ENCODE measurements around the gene KLF15. TPM values are rescaled to one million over a fixed set of nuclear protein-coding genes. Genes with fewer than 3 reads are reported as not detected.

Gene KLF15
- total and polyA plus RNA-seq, 9 of the 15 experiments (the other 6 are each of a cell fraction or from before 2014, with no cell fraction given), result 0.08 to 4.8 (median 1.2) TPM

DNA sequence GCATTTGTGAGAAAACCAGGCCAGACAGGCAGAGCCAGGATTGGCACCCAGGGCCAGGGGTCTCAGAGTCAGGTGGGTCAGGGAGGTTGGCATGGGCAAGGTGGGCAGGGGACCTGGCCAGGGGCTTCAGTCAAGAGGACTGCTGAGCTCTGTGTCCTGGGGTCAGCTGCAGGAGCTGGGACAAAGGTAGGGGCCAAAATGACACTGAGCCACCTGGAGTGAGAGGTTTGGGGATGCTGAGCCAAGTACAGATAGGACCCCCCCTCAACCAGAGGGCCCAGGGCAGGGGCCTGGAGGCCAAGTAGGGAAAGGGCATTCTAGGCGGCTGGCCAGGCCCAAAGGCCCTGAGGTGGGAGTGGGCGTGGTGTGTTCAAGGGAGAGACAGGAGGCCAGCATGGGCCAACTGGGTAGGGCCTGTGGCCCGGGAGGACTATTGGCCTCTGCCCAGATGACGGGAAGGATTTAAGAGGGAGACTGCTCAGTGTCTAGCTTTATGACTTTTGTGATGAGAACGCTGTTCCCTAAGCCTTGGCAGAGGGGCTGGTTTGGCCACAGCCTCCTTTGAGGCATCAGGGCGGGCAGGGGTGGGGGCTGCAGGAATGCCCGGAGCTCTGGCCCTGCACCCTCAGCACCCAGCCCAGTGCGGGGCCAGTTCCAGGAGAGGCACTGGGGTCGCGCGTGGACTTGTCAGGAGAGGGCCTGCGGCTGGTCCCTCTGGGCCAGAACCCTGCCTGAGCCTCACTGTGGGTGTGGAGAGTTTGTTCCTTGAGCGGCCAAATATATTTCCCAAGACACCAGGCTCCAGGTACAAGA, 40.6 kb upstream of the KLF15 start:
- ATAC-seq, result no peak
- Histone ChIP-seq H3K27ac (ENCODE audit: extremely low read depth, low read depth, low read length) (no peak overlapping the region), H3K27me3 (ENCODE audit: control insufficient read depth in 2 of 2, insufficient read depth in 2 of 2, low read length in 2 of 2) (peaks cover 5 to 52% of the 10 kb centered on the region in 2 experiments; a peak in 4 of 5 replicates), H3K4me1 (replicated peaks in 1 of 2; ENCODE audit: control insufficient read depth in 2 of 2, insufficient read depth in 2 of 2, low read length in 2 of 2) (no peaks in the 10 kb centered on the region; a peak in 1 of 5 replicates), H4K20me1 (replicated peaks; ENCODE audit: control insufficient read depth, insufficient read depth, low read length) (0 out of 2 replicates have a peak, but pooled peaks cover 3% of the 10 kb centered on the region), H3K36me3 (ENCODE audit: control insufficient read depth, insufficient read depth, low read length) (no peaks in the 10 kb centered on the region), H3K9me3 (replicated peaks; ENCODE audit: control insufficient read depth, insufficient read depth, low read depth, low read length) (no peaks in the 10 kb centered on the region), H2AFZ (ENCODE audit: low read depth, low read length) (no peak overlapping the region), H3K9ac (ENCODE audit: insufficient read depth in 1 of 2, low read depth in 2 of 2, low read length in 2 of 2) (no peak overlapping the region), H3K4me3 (no peak overlapping the region), H3K9me1 (ENCODE audit: control insufficient read depth, insufficient read depth, low read length) (no peaks in the 10 kb centered on the region), H3K4me2 (ENCODE audit: insufficient read depth, low read length) (no peak overlapping the region), H3K79me2 (ENCODE audit: control insufficient read depth, insufficient read depth, low read length) (no peaks in the 10 kb centered on the region)
- FAIRE-seq, result no peak
- ChIA-PET POLR2A (interaction anchor here (0.6 kb wide), 1 partner anchor 58 kb away, joined by 3 read pairs; no protein-coding TSS in a partner anchor), CTCF (ENCODE audit: low intra/inter-chr PET ratio) (no interaction called here)
- no peak for TF ChIP-seq SNIP1 (IDR thresholded peaks at IDR 0.05; ENCODE audit: low read depth)
- intact Hi-C loops (cut with micrococcal nuclease) (no loop called here), in situ Hi-C loops (cut with MboI) (loop anchor here (25.0 kb wide), 1 partner anchor 261 kb away; no protein-coding TSS in a partner anchor)
- no TSS peak for BruUV-seq (replicated peaks)
- 2% methylated on average over 7 of the region's 13 CpGs for WGBS (ENCODE audit: insufficient coverage, low coverage, missing lambda C conversion rate)
- DNase-seq (ENCODE audit: extremely low read depth in 1 of 4, low spot score in 3 of 4), result no peak

DNA sequence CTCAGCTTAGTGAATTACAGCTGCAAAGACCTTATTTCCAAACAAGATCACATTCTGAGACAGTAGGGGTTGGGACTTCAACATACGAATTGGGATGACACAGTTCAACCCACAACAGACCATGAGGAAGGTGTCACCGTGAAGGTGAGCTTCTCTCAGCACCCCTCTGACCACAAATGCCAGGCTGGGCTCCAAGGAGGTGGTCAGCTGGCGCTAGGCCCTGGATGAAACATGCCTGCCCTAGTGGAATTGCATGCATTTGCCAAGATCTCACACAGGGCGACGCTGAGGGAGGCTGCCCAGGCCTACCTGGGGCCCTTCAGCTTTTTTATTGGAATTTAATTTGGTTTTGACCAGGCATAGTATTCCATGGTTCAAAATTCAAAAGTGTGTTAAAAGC, 39.3 kb upstream of the KLF15 start:
- Histone ChIP-seq H3K27me3 (ENCODE audit: control insufficient read depth in 2 of 2, insufficient read depth in 2 of 2, low read length in 2 of 2) (peaks cover 5 to 58% of the 10 kb centered on the region in 2 experiments; a peak in 4 of 5 replicates), H3K9me3 (replicated peaks; ENCODE audit: control insufficient read depth, insufficient read depth, low read depth, low read length) (no peaks in the 10 kb centered on the region), H3K4me2 (ENCODE audit: insufficient read depth, low read length) (no peak overlapping the region), H3K9ac (ENCODE audit: insufficient read depth in 1 of 2, low read depth in 2 of 2, low read length in 2 of 2) (no peak overlapping the region), H2AFZ (ENCODE audit: low read depth, low read length) (no peak overlapping the region), H3K4me3 (no peak overlapping the region), H3K36me3 (ENCODE audit: control insufficient read depth, insufficient read depth, low read length) (no peaks in the 10 kb centered on the region), H3K27ac (ENCODE audit: extremely low read depth, low read depth, low read length) (no peak overlapping the region), H3K9me1 (ENCODE audit: control insufficient read depth, insufficient read depth, low read length) (no peaks in the 10 kb centered on the region), H3K4me1 (replicated peaks in 1 of 2; ENCODE audit: control insufficient read depth in 2 of 2, insufficient read depth in 2 of 2, low read length in 2 of 2) (no peaks in the 10 kb centered on the region; a peak in 1 of 5 replicates), H3K79me2 (ENCODE audit: control insufficient read depth, insufficient read depth, low read length) (no peaks in the 10 kb centered on the region), H4K20me1 (replicated peaks; ENCODE audit: control insufficient read depth, insufficient read depth, low read length) (0 out of 2 replicates have a peak, but pooled peaks cover 3% of the 10 kb centered on the region)
- FAIRE-seq, result no peak
- no peak for ATAC-seq
- TF ChIP-seq SMARCA4 (IDR thresholded peaks at IDR 0.05) (no peak), MAFG (tag; conservative IDR thresholded peaks at IDR 0.05) (no peak), ZNF785 (CRISPR knock-in tag; IDR thresholded peaks at IDR 0.05) (no peak), NFATC3 (IDR thresholded peaks at IDR 0.05) (no peak), KDM4B (IDR thresholded peaks at IDR 0.05; ENCODE audit: borderline replicate concordance in 2 of 2, low read depth in 1 of 2) (no peak)
- TF ChIP-seq, protein P1, sequence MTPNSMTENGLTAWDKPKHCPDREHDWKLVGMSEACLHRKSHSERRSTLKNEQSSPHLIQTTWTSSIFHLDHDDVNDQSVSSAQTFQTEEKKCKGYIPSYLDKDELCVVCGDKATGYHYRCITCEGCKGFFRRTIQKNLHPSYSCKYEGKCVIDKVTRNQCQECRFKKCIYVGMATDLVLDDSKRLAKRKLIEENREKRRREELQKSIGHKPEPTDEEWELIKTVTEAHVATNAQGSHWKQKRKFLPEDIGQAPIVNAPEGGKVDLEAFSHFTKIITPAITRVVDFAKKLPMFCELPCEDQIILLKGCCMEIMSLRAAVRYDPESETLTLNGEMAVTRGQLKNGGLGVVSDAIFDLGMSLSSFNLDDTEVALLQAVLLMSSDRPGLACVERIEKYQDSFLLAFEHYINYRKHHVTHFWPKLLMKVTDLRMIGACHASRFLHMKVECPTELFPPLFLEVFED (CRISPR knock-in tag; conservative IDR thresholded peaks at IDR 0.05), result no peak
- TF ChIP-seq, protein P2, sequence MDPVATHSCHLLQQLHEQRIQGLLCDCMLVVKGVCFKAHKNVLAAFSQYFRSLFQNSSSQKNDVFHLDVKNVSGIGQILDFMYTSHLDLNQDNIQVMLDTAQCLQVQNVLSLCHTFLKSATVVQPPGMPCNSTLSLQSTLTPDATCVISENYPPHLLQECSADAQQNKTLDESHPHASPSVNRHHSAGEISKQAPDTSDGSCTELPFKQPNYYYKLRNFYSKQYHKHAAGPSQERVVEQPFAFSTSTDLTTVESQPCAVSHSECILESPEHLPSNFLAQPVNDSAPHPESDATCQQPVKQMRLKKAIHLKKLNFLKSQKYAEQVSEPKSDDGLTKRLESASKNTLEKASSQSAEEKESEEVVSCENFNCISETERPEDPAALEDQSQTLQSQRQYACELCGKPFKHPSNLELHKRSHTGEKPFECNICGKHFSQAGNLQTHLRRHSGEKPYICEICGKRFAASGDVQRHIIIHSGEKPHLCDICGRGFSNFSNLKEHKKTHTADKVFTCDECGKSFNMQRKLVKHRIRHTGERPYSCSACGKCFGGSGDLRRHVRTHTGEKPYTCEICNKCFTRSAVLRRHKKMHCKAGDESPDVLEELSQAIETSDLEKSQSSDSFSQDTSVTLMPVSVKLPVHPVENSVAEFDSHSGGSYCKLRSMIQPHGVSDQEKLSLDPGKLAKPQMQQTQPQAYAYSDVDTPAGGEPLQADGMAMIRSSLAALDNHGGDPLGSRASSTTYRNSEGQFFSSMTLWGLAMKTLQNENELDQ (CRISPR knock-in tag; IDR thresholded peaks at IDR 0.05; ENCODE audit: borderline replicate concordance), result no peak
- 2% methylated on average over 5 of the region's 5 CpGs for WGBS (ENCODE audit: insufficient coverage, low coverage, missing lambda C conversion rate)
- ChIA-PET CTCF (ENCODE audit: low intra/inter-chr PET ratio) (no interaction called here), POLR2A (interaction anchor here (0.8 kb wide), 1 partner anchor 33 kb away, joined by 3 read pairs; no protein-coding TSS in a partner anchor)
- in situ Hi-C loops (cut with MboI), result loop anchor here (25.0 kb wide), 1 partner anchor 259 kb away; no protein-coding TSS in a partner anchor
- intact Hi-C loops (cut with micrococcal nuclease), result no loop called here
- no TSS peak for BruUV-seq (replicated peaks)
- DNase-seq (ENCODE audit: extremely low read depth in 1 of 4, low spot score in 3 of 4), result no peak
